H1 (cell line): ENCODE data around the gene MUC5B. TPM values are rescaled to one million over a fixed set of nuclear protein-coding genes. Genes with fewer than 3 reads are reported as not detected.
A peak's percentile ranks its signal among the peaks of the same experiment; 100 is the strongest.

ENCODE experiments used
- CTCF ChIA-PET: fragments of 300-600 bp; sonication (Branson Sonifier 250); formaldehyde crosslinking; loops from one replicate; lab custom pipeline; 2021; ENCODE audit not compliant: partially characterized antibody; lab: Charles Lee
- POLR2A ChIA-PET: fragments of 300-600 bp; sonication (Branson Sonifier 250); formaldehyde crosslinking; loops from one replicate; lab custom pipeline; 2021; ENCODE audit warnings: inconsistent platforms; ENCODE audit not compliant: partially characterized antibody; lab: Charles Lee
- DNase-seq, 2 experiments: peaks; one replicate each; pipeline versions ENCODE4 v3.0.0 to v3.0.0-alpha.2; 2010 to 2022; ENCODE audit warnings: low spot score in 2 of 2, low read depth in 1 of 2, mixed read lengths in 1 of 2
- FAIRE-seq: peaks from 2 replicates; lab custom pipeline; 2011; peaks lifted over from hg19 to GRCh38; lab: Jason Lieb, UNC
- H2AFZ ChIP-seq: 2 replicates; pipeline ENCODE4 v1.8.1; 2012; ENCODE audit warnings: low read length, inconsistent platforms
- H2AK5ac ChIP-seq: 2 replicates; pipeline ENCODE4 v1.6.1; 2013; ENCODE audit warnings: low read depth, low read length
- H2BK120ac ChIP-seq: replicated peaks from 2 replicates; pipeline ENCODE3; 2013; ENCODE audit warnings: low read depth, low read length, inconsistent platforms
- H2BK12ac ChIP-seq: 2 replicates; pipeline ENCODE4 v1.6.1; 2013; ENCODE audit warnings: low read depth, low read length
- H2BK15ac ChIP-seq: 2 replicates; pipeline ENCODE4 v1.6.1; 2013; ENCODE audit warnings: low read length
- H2BK20ac ChIP-seq: 2 replicates; pipeline ENCODE4 v1.6.1; 2013; ENCODE audit warnings: low read length
- H2BK5ac ChIP-seq: 2 replicates; pipeline ENCODE4 v1.6.1; 2013; ENCODE audit warnings: low read depth, low read length
- H3K14ac ChIP-seq: 2 replicates; pipeline ENCODE4 v1.6.1; 2013; ENCODE audit warnings: inconsistent platforms; ENCODE audit not compliant: insufficient read length
- H3K18ac ChIP-seq: 2 replicates; pipeline ENCODE4 v1.6.1; 2013; ENCODE audit warnings: low read length; ENCODE audit errors: extremely low read depth
- H3K23ac ChIP-seq: 2 replicates; pipeline ENCODE4 v1.6.1; 2013; ENCODE audit warnings: inconsistent platforms; ENCODE audit not compliant: insufficient read length
- H3K23me2 ChIP-seq: 2 replicates; pipeline ENCODE4 v1.6.1; 2013; ENCODE audit warnings: low read depth, low read length
- H3K27ac ChIP-seq: 2 replicates; pipeline ENCODE4 v1.6.1; 2011; ENCODE audit warnings: low read depth, low read length, inconsistent platforms
- H3K27me3 ChIP-seq, 4 experiments: replicated peaks in 1 of 4; 1 replicate in 1 of 4; 2 replicates in 3 of 4; pipeline versions ENCODE4 v1.6.1 to v1.8.1; 2011 to 2013; ENCODE audit warnings: low read length in 3 of 4, mild to moderate bottlenecking in 3 of 4, inconsistent platforms in 2 of 4, mixed read lengths in 2 of 4, moderate library complexity in 1 of 4; ENCODE audit not compliant: control insufficient read depth in 3 of 4, insufficient read depth in 3 of 4; ENCODE audit errors: extremely low read depth in 1 of 4
- H3K36me3 ChIP-seq, 4 experiments: 2 replicates each; pipeline versions ENCODE4 v1.6.1 to v1.8.1; 2011 to 2013; ENCODE audit warnings: mild to moderate bottlenecking in 4 of 4, low read length in 3 of 4, moderate library complexity in 2 of 4, control low read depth in 1 of 4, inconsistent platforms in 1 of 4; ENCODE audit not compliant: insufficient read depth in 4 of 4, control insufficient read depth in 2 of 4
- H3K4ac ChIP-seq: replicated peaks from 2 replicates; pipeline ENCODE3; 2013; ENCODE audit warnings: low read length, low read depth, mixed read lengths, inconsistent platforms; ENCODE audit not compliant: insufficient read length
- H3K4me1 ChIP-seq, 4 experiments: replicated peaks in 1 of 4; 1 replicate in 1 of 4; 2 replicates in 3 of 4; pipeline versions ENCODE4 v1.6.1 to v1.8.1; 2011 to 2013; ENCODE audit warnings: low read length in 3 of 4, inconsistent platforms in 2 of 4, mixed read lengths in 1 of 4; ENCODE audit not compliant: insufficient read depth in 4 of 4, control insufficient read depth in 3 of 4
- H3K4me2 ChIP-seq, 2 experiments: 2 replicates each; pipeline versions ENCODE4 v1.6.1 to v1.8.1; 2011 to 2013; ENCODE audit warnings: low read depth in 2 of 2, low read length in 2 of 2, control low read depth in 1 of 2, inconsistent platforms in 1 of 2, mild to moderate bottlenecking in 1 of 2; ENCODE audit not compliant: insufficient read depth in 1 of 2
- H3K4me3 ChIP-seq, 4 experiments: fragments of 200-600, 300-600 bp in 1 of 4; sonication (generic), shearing (Covaris generic), sonication (Bioruptor Twin) in 1 of 4; 2 replicates each; pipeline versions ENCODE4 v1.5.1 to v1.8.1; 2011 to 2016; ENCODE audit warnings: low read length in 4 of 4, low read depth in 3 of 4, control low read depth in 2 of 4, inconsistent platforms in 2 of 4, mild to moderate bottlenecking in 2 of 4, mixed read lengths in 1 of 4, moderate library complexity in 1 of 4; ENCODE audit not compliant: insufficient read depth in 2 of 4; ENCODE audit errors: extremely low read depth in 1 of 4
- H3K56ac ChIP-seq: replicated peaks from 2 replicates; pipeline ENCODE3; 2013; ENCODE audit warnings: low read depth, mild to moderate bottlenecking, mixed read lengths, low read length, inconsistent platforms; ENCODE audit not compliant: insufficient read length
- H3K79me1 ChIP-seq: 2 replicates; pipeline ENCODE4 v1.6.1; 2013; ENCODE audit warnings: low read depth, low read length, control low read depth
- H3K79me2 ChIP-seq, 2 experiments: 2 replicates each; pipeline versions ENCODE4 v1.6.1 to v1.8.1; 2012 to 2013; ENCODE audit warnings: low read length in 2 of 2, mild to moderate bottlenecking in 2 of 2, inconsistent platforms in 1 of 2; ENCODE audit not compliant: insufficient read depth in 2 of 2, control insufficient read depth in 1 of 2
- H3K9ac ChIP-seq, 4 experiments: replicated peaks in 1 of 4; 1 replicate in 1 of 4; 2 replicates in 3 of 4; pipeline versions ENCODE4 v1.6.1 to v1.8.1; 2011 to 2013; ENCODE audit warnings: low read depth in 3 of 4, low read length in 3 of 4, control low read depth in 2 of 4, mild to moderate bottlenecking in 2 of 4, moderate library complexity in 2 of 4, inconsistent platforms in 1 of 4; ENCODE audit errors: extremely low read depth in 1 of 4
- H3K9me3 ChIP-seq, 2 experiments: 2 replicates each; pipeline versions ENCODE4 v1.6.1 to v1.8.1; 2012 to 2013; ENCODE audit warnings: mild to moderate bottlenecking in 2 of 2, moderate library complexity in 2 of 2, control low read depth in 1 of 2, inconsistent platforms in 1 of 2, low read depth in 1 of 2, low read length in 1 of 2, mixed read lengths in 1 of 2; ENCODE audit not compliant: insufficient read depth in 2 of 2
- H4K20me1 ChIP-seq, 2 experiments: replicated peaks in 1 of 2; 2 replicates each; pipeline versions ENCODE3 to v1.8.1; 2011 to 2013; ENCODE audit warnings: inconsistent platforms in 2 of 2, low read length in 2 of 2, mild to moderate bottlenecking in 1 of 2; ENCODE audit not compliant: insufficient read depth in 2 of 2, control insufficient read depth in 1 of 2
- H4K5ac ChIP-seq: 2 replicates; pipeline ENCODE4 v1.6.1; 2013; ENCODE audit warnings: low read length, low read depth, mixed read lengths, inconsistent platforms; ENCODE audit not compliant: insufficient read length
- H4K8ac ChIP-seq: 2 replicates; pipeline ENCODE4 v1.8.0; 2013; ENCODE audit warnings: mild to moderate bottlenecking, moderate library complexity, low read length, inconsistent platforms; ENCODE audit not compliant: insufficient read depth; ENCODE audit errors: extremely low read depth
- H4K91ac ChIP-seq: replicated peaks from 2 replicates; pipeline ENCODE3; 2013; ENCODE audit warnings: low read length, mixed read lengths, inconsistent platforms; ENCODE audit not compliant: insufficient read length
- BCL11A ChIP-seq, 2 experiments: IDR thresholded peaks; one replicate each; pipeline ENCODE4 v1.6.1; 2011; ENCODE audit warnings: low read depth in 2 of 2, low read length in 2 of 2, mild to moderate bottlenecking in 2 of 2
- CBX8 ChIP-seq: fragments of 300-800, 300-1000 bp; sonication (generic); IDR thresholded peaks from 2 replicates; pipeline ENCODE4 v1.7.1; 2016; ENCODE audit warnings: low read depth, low read length, borderline replicate concordance
- CHD2 ChIP-seq: IDR thresholded peaks from 2 replicates; pipeline ENCODE4 v1.6.1; 2012; ENCODE audit warnings: low read length, improper control_type of control experiment
- CTBP2 ChIP-seq: IDR thresholded peaks from 2 replicates; pipeline ENCODE4 v1.7.0; 2011; ENCODE audit warnings: borderline replicate concordance, mild to moderate bottlenecking, moderate library complexity, mixed read lengths, low read length; ENCODE audit not compliant: insufficient read depth, insufficient read length
- EGR1 ChIP-seq: IDR thresholded peaks from 2 replicates; pipeline ENCODE4 v1.6.1; 2011; ENCODE audit warnings: low read depth, low read length, borderline replicate concordance
- GTF2F1 ChIP-seq: IDR thresholded peaks from 2 replicates; pipeline ENCODE4 v1.6.1; 2012; ENCODE audit warnings: low read depth, low read length, improper control_type of control experiment, borderline replicate concordance
- KDM4A ChIP-seq: IDR thresholded peaks from one replicate; pipeline ENCODE4 v1.7.1; 2012; ENCODE audit warnings: low read depth, mild to moderate bottlenecking, moderate library complexity, low read length, inconsistent platforms; ENCODE audit not compliant: severe bottlenecking
- KDM5A ChIP-seq: fragments of 200-600 bp; IDR thresholded peaks from 2 replicates; pipeline ENCODE4 v1.7.1; 2012; ENCODE audit warnings: mild to moderate bottlenecking, low read length, inconsistent platforms, mixed read lengths
- POLR2A ChIP-seq, 2 experiments: IDR thresholded peaks; 1 replicate in 1 of 2; 2 replicates in 1 of 2; pipeline ENCODE4 v1.6.1; 2011; ENCODE audit warnings: low read depth in 2 of 2, low read length in 2 of 2, mild to moderate bottlenecking in 2 of 2; ENCODE audit errors: control extremely low read depth in 1 of 2
- RBBP5 ChIP-seq: IDR thresholded peaks from 2 replicates; pipeline ENCODE4 v1.7.1; 2012; ENCODE audit warnings: low read depth, mild to moderate bottlenecking, inconsistent platforms, low read length, moderate library complexity, borderline replicate concordance
- RFX5 ChIP-seq: IDR thresholded peaks from 2 replicates; pipeline ENCODE4 v1.6.1; 2011; ENCODE audit warnings: low read depth, low read length, improper control_type of control experiment, borderline replicate concordance
- SIRT6 ChIP-seq: IDR thresholded peaks from one replicate; pipeline ENCODE4 v1.7.1; 2012; ENCODE audit warnings: low read length, inconsistent platforms
- SUZ12 ChIP-seq: fragments of 200-600 bp; sonication (generic); IDR thresholded peaks from 2 replicates; pipeline ENCODE4 v1.6.1; 2012; ENCODE audit warnings: mild to moderate bottlenecking, inconsistent platforms, low read length, moderate library complexity, mixed read lengths
- TBP ChIP-seq: IDR thresholded peaks from 2 replicates; pipeline ENCODE4 v1.6.1; 2011; ENCODE audit warnings: low read depth, low read length, improper control_type of control experiment
- TEAD4 ChIP-seq: IDR thresholded peaks from 2 replicates; pipeline ENCODE4 v1.6.1; 2012; ENCODE audit warnings: low read depth, low read length, inconsistent platforms, mixed read lengths
- WGBS, 2 experiments: shearing (Covaris generic) in 1 of 2; methylation state at CpG; one replicate each; pipeline versions ENCODE4 v1.1.6 to v1.1.7; 2013 to 2015; ENCODE audit warnings: low lambda C conversion rate in 2 of 2, mixed read lengths in 2 of 2, inconsistent platforms in 1 of 2, low coverage in 1 of 2, missing lambda C conversion rate in 1 of 2; ENCODE audit not compliant: insufficient replicate concordance in 2 of 2, insufficient coverage in 1 of 2, insufficient read length in 1 of 2; ENCODE audit errors: extremely low coverage in 1 of 2, missing lambda C conversion rate in 1 of 2; 5-methylcytosine and 5-hydroxymethylcytosine counted together
- polyA plus RNA-seq, 7 experiments: library from polyadenylated mRNA; depleted of rRNA in 3 of 7; stranded (reverse) in 5 of 7; unstranded in 2 of 7; fragments of >200 nt in 5 of 7; fragments of 200-250 nt in 2 of 7; gene quantifications; 1 replicate in 5 of 7; 2 replicates in 1 of 7; 4 replicates in 1 of 7; pipeline versions ENCODE4 v1.2.1 to v1.2.3, GENCODE V29; 2011 to 2013; ENCODE audit warnings: missing spikeins in 2 of 7, mixed read lengths in 2 of 7
- total RNA-seq: library from RNA; stranded (reverse); fragmentation: NEBNext Ultra II Directional; extraction: Animal tissue kit (Norgen Biotek cat#: 25700); gene quantifications from 2 replicates; pipeline ENCODE4 v1.2.1, GENCODE V29; 2021

MUC5B gene
- total and polyA plus RNA-seq, 2 of the 8 experiments (the other 6 are each of a cell fraction or from before 2014, with no cell fraction given), result 0.02 to 0.03 TPM

DNA sequence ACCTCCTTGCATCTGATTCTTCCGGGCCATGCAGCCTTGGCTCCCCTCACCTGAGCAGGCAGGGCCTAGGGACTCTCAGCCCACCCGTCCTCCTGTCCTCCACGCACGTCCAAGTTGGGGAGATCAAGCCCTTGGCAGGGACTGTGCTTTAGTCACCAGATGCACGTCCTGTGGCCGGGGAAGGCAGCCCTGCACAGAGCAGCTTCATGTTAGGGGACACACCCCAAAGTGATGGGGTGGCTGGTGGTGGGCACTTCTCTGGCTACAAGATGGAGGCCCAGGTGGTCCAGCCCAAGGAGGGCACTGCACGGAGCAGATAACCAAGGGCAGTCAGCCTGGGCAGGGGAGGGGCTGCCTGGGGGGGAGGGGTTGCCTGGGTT is 1.2 kb downstream of the MUC5B start:
- Histone ChIP-seq H3K14ac (no peak overlapping the region), H3K36me3 (no peaks in the 10 kb centered on the region), H4K20me1 (peaks cover 0 to 1% of the 10 kb centered on the region in 2 experiments), H2AK5ac (0 out of 2 replicates have a peak overlapping the region, but pooled peaks have one; percentile 39), H4K5ac (no peak overlapping the region), H3K27me3 (no peaks in the 10 kb centered on the region), H3K9ac (no peak overlapping the region), H3K4ac (no peak overlapping the region), H2BK120ac (no peak overlapping the region), H3K79me1 (no peaks in the 10 kb centered on the region), H2BK5ac (no peak overlapping the region), H3K4me3 (no peak overlapping the region), H4K8ac (peak overlapping the region; percentile 92), H2BK15ac (no peak overlapping the region), H3K23me2 (no peaks in the 10 kb centered on the region), H3K79me2 (no peaks in the 10 kb centered on the region), H3K56ac (no peak overlapping the region), H3K9me3 (no peaks in the 10 kb centered on the region; a peak in 1 of 4 replicates), H3K4me1 (peaks cover 0 to 14% (median 5%) of the 10 kb centered on the region in 4 experiments; a peak in 6 of 7 replicates), H2BK12ac (no peak overlapping the region; the same call in 1 of the 2 replicates), H3K4me2 (no peak overlapping the region), H3K23ac (no peak overlapping the region), H2BK20ac (0 out of 2 replicates have a peak overlapping the region, but pooled peaks have one; percentile 72), H3K18ac (peak overlapping the region; percentile 71), H2AFZ (no peak overlapping the region), H4K91ac (peak overlapping the region; percentile 54), H3K27ac (no peak overlapping the region)
- FAIRE-seq (no peak), DNase-seq (no peak)
- ChIA-PET POLR2A (interaction anchor here (0.9 kb wide), 1 partner anchor 299 kb away, joined by 3 read pairs; no protein-coding TSS in a partner anchor), CTCF (no interaction called here)
- WGBS, 2 experiments, result 91% methylated on average over 4 of the region's 7 CpGs; no CpG with 5 or more reads in 1 of the 2 experiments
- TF ChIP-seq KDM5A (no peak), CHD2 (no peak), BCL11A (IDR thresholded peaks at IDR 0.05; ENCODE audit: low read depth in 2 of 2, low read length in 2 of 2) (no peak), RBBP5 (no peak), SIRT6 (no peak), KDM4A (no peak), POLR2A (IDR thresholded peaks at IDR 0.05; ENCODE audit: control extremely low read depth in 1 of 2, low read depth in 2 of 2, low read length in 2 of 2) (no peak), TEAD4 (no peak), CBX8 (no peak), EGR1 (no peak), RFX5 (no peak), GTF2F1 (no peak), CTBP2 (no peak), SUZ12 (no peak), TBP (no peak)
